B cell (primary cell): Measurements from ENCODE around the gene SYNPR. TPM values are rescaled to one million over a fixed set of nuclear protein-coding genes. Genes with fewer than 3 reads are reported as not detected.

Experiments used
- ATAC-seq: fragments of 200-7000 bp; cut with Tn5 transposase; one replicate; pipeline ENCODE4 v1.10.0; 2021; ENCODE audit warnings: low read depth, mild to moderate bottlenecking, moderate number of reproducible peaks, moderate library complexity
- CTCF ChIA-PET: fragments of 350-600 bp; sonication (Branson Sonifier 250); formaldehyde crosslinking; loops from one replicate; lab custom pipeline; 2021; ENCODE audit warnings: antibody characterized with exemption, inconsistent platforms; lab: Charles Lee
- POLR2A ChIA-PET: fragments of 350-600 bp; sonication (Branson Sonifier 250); formaldehyde crosslinking; loops from one replicate; lab custom pipeline; 2021; ENCODE audit warnings: antibody characterized with exemption; lab: Charles Lee
- DNase-seq: peaks from one replicate; pipeline ENCODE4 v3.0.0; 2013
- H2AFZ ChIP-seq: 2 replicates; pipeline ENCODE4 v1.6.1; 2012; ENCODE audit warnings: mild to moderate bottlenecking, low read depth, low read length; ENCODE audit not compliant: insufficient read depth, poor library complexity, severe bottlenecking
- H3K27ac ChIP-seq, 2 donors: 1 replicate in 1 of 2; 2 replicates in 1 of 2; pipeline ENCODE4 v1.5.1; 2012 to 2013; ENCODE audit warnings: low read length in 2 of 2, mild to moderate bottlenecking in 2 of 2, moderate library complexity in 1 of 2
- H3K27me3 ChIP-seq, 4 experiments: fragments of 200-600 bp in 1 of 4; sonication (generic) in 1 of 4; replicated peaks in 1 of 4; 1 replicate in 2 of 4; 2 replicates in 2 of 4; pipeline versions ENCODE4 v1.6.1 to v1.7.0; 2013 to 2016; ENCODE audit warnings: low read length in 3 of 4, mild to moderate bottlenecking in 2 of 4, mixed read lengths in 1 of 4, moderate library complexity in 1 of 4; ENCODE audit not compliant: insufficient read depth in 4 of 4, control insufficient read depth in 3 of 4; ENCODE audit errors: control extremely low read depth in 1 of 4
- H3K36me3 ChIP-seq, 2 experiments: replicated peaks in 1 of 2; 1 replicate in 1 of 2; 2 replicates in 1 of 2; pipeline versions ENCODE4 v1.6.1 to v1.7.1; 2013; ENCODE audit warnings: low read length in 1 of 2; ENCODE audit not compliant: insufficient read depth in 2 of 2, control insufficient read depth in 1 of 2; ENCODE audit errors: control extremely low read depth in 1 of 2, extremely low read depth in 1 of 2
- H3K4me1 ChIP-seq, 2 donors: fragments of 200-600 bp in 1 of 2; sonication (generic) in 1 of 2; 1 replicate in 1 of 2; 2 replicates in 1 of 2; pipeline versions ENCODE4 v1.5.1 to v1.6.1; 2013 to 2017; ENCODE audit warnings: low read length in 2 of 2; ENCODE audit not compliant: control insufficient read depth in 2 of 2, insufficient read depth in 2 of 2
- H3K4me2 ChIP-seq: replicated peaks from 2 replicates; pipeline ENCODE3; 2012; ENCODE audit warnings: mild to moderate bottlenecking, low read depth, low read length; ENCODE audit not compliant: poor library complexity, severe bottlenecking
- H3K4me3 ChIP-seq, 5 experiments: fragments of 200-600 bp in 1 of 5; sonication (generic) in 1 of 5; 1 replicate in 3 of 5; 2 replicates in 2 of 5; pipeline versions ENCODE4 v1.5.1 to v1.7.0; 2011 to 2016; ENCODE audit warnings: low read length in 4 of 5, mild to moderate bottlenecking in 4 of 5, low read depth in 2 of 5, control low read depth in 1 of 5, moderate library complexity in 1 of 5; ENCODE audit not compliant: insufficient read depth in 1 of 5; ENCODE audit errors: control extremely low read depth in 1 of 5, extremely low read depth in 1 of 5
- H3K79me2 ChIP-seq: fragments of 200-600 bp; sonication (generic); one replicate; pipeline ENCODE4 v1.6.0; 2016; ENCODE audit warnings: low read length; ENCODE audit not compliant: control insufficient read depth, insufficient read depth
- H3K9ac ChIP-seq: fragments of 200-600 bp; sonication (generic); 2 replicates; pipeline ENCODE4 v1.6.1; 2017; ENCODE audit warnings: mild to moderate bottlenecking, low read length, moderate library complexity
- H3K9me3 ChIP-seq, 3 donors: one replicate each; pipeline versions ENCODE4 v1.6.1 to v1.7.1; 2013; ENCODE audit warnings: low read length in 2 of 3; ENCODE audit not compliant: control insufficient read depth in 2 of 3, insufficient read depth in 1 of 3; ENCODE audit errors: control extremely low read depth in 1 of 3
- H4K20me1 ChIP-seq: 2 replicates; pipeline ENCODE4 v1.6.0; 2012; ENCODE audit warnings: mild to moderate bottlenecking, low read length; ENCODE audit not compliant: insufficient read depth, control insufficient read depth, poor library complexity, severe bottlenecking
- H3K27ac Mint-ChIP-seq: one replicate; pipeline ENCODE4 v1.8.0; 2021; ENCODE audit warnings: mixed read lengths
- H3K27me3 Mint-ChIP-seq: one replicate; pipeline ENCODE4 v1.8.0; 2021; ENCODE audit warnings: mixed read lengths
- H3K4me1 Mint-ChIP-seq: one replicate; pipeline ENCODE4 v1.8.0; 2021; ENCODE audit warnings: mixed read lengths
- H3K4me3 Mint-ChIP-seq: one replicate; pipeline ENCODE4 v1.8.0; 2021; ENCODE audit warnings: mixed read lengths
- H3K9me3 Mint-ChIP-seq: one replicate; pipeline ENCODE4 v1.8.0; 2022; ENCODE audit warnings: mixed read lengths; ENCODE audit not compliant: insufficient read depth
- EZH2 ChIP-seq: IDR thresholded peaks from 2 replicates; pipeline ENCODE4 v1.6.1; 2012; ENCODE audit warnings: borderline replicate concordance, low read depth, mild to moderate bottlenecking, moderate library complexity, low read length; ENCODE audit not compliant: insufficient read depth, poor library complexity, severe bottlenecking
- WGBS: methylation state at CpG from one replicate; pipeline ENCODE4 v1.1.5; 2013; ENCODE audit warnings: missing lambda C conversion rate; ENCODE audit not compliant: insufficient coverage; 5-methylcytosine and 5-hydroxymethylcytosine counted together
- intact Hi-C: fragments of 100-400 bp; cut with micrococcal nuclease; formaldehyde crosslinking; loops from one replicate; pipeline ENCODE4 v1.10.0; 2022
- polyA plus RNA-seq: library from polyadenylated mRNA; depleted of rRNA; stranded (reverse); fragments of >200 nt; gene quantifications from 2 replicates; pipeline ENCODE4 v1.2.3, GENCODE V29; 2012
- total RNA-seq, 2 donors: library from RNA; stranded (reverse); fragments of 120-200 nt in 1 of 2; gene quantifications; 1 replicate in 1 of 2; 2 replicates in 1 of 2; pipeline versions ENCODE4 v1.2.3 to v1.2.4, GENCODE V29; 2013 to 2022
- TF ChIP-seq, protein P1 (sequence below): fragments of 200-600 bp; IDR thresholded peaks from one replicate; pipeline ENCODE4 v1.8.0; 2022; ENCODE audit warnings: antibody characterized with exemption, mild to moderate bottlenecking

The SYNPR gene
- total and polyA plus RNA-seq, 2 donors (not counting 1 experiment from before 2014, with no cell fraction given), result not detected

DNA sequence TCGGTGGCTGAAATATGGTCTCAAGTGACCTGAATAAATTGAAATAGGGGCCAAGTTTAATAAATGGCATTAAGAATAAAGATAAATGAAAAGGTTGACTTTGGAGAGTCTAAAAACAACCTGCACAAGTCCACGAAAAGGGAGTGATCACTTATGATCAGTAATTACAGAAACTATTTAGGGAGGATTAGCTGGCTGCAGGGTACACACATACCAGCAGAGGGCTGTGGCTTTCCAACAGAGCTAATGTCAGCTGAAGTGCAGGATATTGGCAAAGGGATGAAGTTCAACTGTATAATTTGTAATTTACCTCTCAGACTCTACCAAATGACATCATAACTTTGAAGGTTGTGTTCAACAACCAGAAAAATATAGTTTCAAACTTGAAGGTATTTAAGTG lies 86.8 kb downstream of the SYNPR start:
- no peaks in the 10 kb centered on the region for H3K9me3 Mint-ChIP-seq
- H4K20me1 ChIP-seq, result no peaks in the 10 kb centered on the region
- no peak overlapping the region for H3K27ac ChIP-seq
- no peak for ATAC-seq
- POLR2A ChIA-PET, result no interaction called here
- H3K4me1 Mint-ChIP-seq, result no peaks in the 10 kb centered on the region
- no peak for DNase-seq
- H3K27me3 Mint-ChIP-seq, result no peaks in the 10 kb centered on the region
- no peaks in the 10 kb centered on the region for H3K27me3 ChIP-seq
- no peaks in the 10 kb centered on the region for H3K4me1 ChIP-seq
- no CpG with 5 or more reads among the region's 2 CpGs for WGBS
- no peak overlapping the region for H3K27ac Mint-ChIP-seq
- no peak overlapping the region for H3K4me3 Mint-ChIP-seq
- no peaks in the 10 kb centered on the region for H3K79me2 ChIP-seq
- no peak overlapping the region for H3K4me3 ChIP-seq
- no peaks in the 10 kb centered on the region for H3K36me3 ChIP-seq
- CTCF ChIA-PET, result no interaction called here
- TF ChIP-seq EZH2, result no peak
- TF ChIP-seq, protein P1, sequence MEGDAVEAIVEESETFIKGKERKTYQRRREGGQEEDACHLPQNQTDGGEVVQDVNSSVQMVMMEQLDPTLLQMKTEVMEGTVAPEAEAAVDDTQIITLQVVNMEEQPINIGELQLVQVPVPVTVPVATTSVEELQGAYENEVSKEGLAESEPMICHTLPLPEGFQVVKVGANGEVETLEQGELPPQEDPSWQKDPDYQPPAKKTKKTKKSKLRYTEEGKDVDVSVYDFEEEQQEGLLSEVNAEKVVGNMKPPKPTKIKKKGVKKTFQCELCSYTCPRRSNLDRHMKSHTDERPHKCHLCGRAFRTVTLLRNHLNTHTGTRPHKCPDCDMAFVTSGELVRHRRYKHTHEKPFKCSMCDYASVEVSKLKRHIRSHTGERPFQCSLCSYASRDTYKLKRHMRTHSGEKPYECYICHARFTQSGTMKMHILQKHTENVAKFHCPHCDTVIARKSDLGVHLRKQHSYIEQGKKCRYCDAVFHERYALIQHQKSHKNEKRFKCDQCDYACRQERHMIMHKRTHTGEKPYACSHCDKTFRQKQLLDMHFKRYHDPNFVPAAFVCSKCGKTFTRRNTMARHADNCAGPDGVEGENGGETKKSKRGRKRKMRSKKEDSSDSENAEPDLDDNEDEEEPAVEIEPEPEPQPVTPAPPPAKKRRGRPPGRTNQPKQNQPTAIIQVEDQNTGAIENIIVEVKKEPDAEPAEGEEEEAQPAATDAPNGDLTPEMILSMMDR, result no peak
- no peak overlapping the region for H3K4me2 ChIP-seq
- intact Hi-C loops, result no loop called here
- no peak overlapping the region for H2AFZ ChIP-seq
- no peaks in the 10 kb centered on the region for H3K9me3 ChIP-seq
- H3K9ac ChIP-seq, result no peak overlapping the region

DNA sequence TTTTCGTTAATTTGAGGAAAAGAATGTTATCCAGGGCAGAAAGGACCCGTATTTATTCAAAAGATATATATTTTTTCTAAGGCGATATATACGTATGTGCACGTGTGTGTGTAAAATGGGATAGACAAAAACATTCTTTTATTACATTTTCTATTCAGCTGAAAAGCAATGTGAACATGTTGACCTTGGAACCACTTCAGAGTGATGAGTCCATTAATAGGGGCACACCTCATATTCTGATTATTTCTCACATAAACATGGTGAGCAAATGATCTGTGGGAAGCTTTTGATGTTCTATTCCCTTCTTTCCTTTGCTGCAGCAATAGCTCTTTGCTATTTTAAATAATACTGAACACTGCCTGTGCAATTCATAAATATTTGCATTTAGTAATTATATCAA lies 87.6 kb downstream of the SYNPR start:
- Mint-ChIP-seq H3K4me1 (no peaks in the 10 kb centered on the region), H3K27me3 (no peaks in the 10 kb centered on the region), H3K9me3 (no peaks in the 10 kb centered on the region), H3K4me3 (no peak overlapping the region), H3K27ac (no peak overlapping the region)
- no peak overlapping the region for H2AFZ ChIP-seq
- no peaks in the 10 kb centered on the region for H3K27me3 ChIP-seq
- POLR2A ChIA-PET, result no interaction called here
- H3K9me3 ChIP-seq, result no peaks in the 10 kb centered on the region
- H3K9ac ChIP-seq, result no peak overlapping the region
- no CpG with 5 or more reads among the region's 5 CpGs for WGBS
- no peaks in the 10 kb centered on the region for H4K20me1 ChIP-seq
- DNase-seq, result no peak
- intact Hi-C loops, result no loop called here
- no peaks in the 10 kb centered on the region for H3K4me1 ChIP-seq
- H3K27ac ChIP-seq, result no peak overlapping the region
- TF ChIP-seq, protein P1, result no peak
- TF ChIP-seq EZH2, result no peak
- no peaks in the 10 kb centered on the region for H3K36me3 ChIP-seq
- CTCF ChIA-PET, result no interaction called here
- no peaks in the 10 kb centered on the region for H3K79me2 ChIP-seq
- no peak for ATAC-seq
- no peak overlapping the region for H3K4me3 ChIP-seq
- H3K4me2 ChIP-seq, result no peak overlapping the region
